ENCODE data around the gene CPNE6.

DNA sequence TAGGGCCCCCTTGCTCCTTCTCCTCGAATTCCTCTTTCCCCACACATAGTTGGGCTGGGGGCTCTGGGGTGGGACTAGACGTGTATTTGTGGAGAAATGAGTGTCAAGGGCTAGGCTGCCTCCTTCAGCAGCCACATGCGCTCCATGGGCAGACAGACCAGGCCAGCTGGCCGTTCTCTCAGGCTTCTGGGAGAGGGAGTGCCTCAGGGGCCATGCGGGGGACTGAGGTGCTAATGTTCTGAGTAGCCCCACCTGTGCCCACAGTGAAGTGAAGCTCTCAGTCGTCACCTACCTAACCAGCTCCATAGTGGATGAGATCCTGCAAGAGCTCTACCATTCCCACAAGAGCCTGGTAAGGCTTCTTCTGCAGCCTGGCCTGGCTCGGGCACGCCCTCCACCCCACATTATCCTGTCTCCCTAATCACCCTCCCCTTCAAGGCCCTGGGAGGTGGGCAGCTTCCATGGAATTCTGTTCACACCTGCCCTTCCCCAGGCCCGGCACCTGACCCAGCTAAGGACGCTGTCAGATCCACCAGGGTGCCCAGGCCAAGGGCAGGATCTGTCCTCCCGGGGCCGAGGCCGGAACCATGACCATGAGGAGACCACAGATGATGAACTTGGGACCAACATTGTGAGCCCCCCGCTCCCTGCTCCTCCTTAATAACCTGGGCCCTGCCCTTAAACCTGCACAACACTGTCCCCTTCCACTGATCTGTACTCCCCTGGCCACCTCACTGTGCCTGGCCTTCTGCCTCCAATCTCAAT is 9.0 kb upstream of the CPNE6 start:
- TF ChIP-seq POLR2AphosphoS5 (IDR thresholded peaks at IDR 0.05) (no peak), POLR2A (IDR thresholded peaks at IDR 0.05) (no peak), EP300 (IDR thresholded peaks at IDR 0.05) (no peak)
- TF ChIP-seq, protein P1, sequence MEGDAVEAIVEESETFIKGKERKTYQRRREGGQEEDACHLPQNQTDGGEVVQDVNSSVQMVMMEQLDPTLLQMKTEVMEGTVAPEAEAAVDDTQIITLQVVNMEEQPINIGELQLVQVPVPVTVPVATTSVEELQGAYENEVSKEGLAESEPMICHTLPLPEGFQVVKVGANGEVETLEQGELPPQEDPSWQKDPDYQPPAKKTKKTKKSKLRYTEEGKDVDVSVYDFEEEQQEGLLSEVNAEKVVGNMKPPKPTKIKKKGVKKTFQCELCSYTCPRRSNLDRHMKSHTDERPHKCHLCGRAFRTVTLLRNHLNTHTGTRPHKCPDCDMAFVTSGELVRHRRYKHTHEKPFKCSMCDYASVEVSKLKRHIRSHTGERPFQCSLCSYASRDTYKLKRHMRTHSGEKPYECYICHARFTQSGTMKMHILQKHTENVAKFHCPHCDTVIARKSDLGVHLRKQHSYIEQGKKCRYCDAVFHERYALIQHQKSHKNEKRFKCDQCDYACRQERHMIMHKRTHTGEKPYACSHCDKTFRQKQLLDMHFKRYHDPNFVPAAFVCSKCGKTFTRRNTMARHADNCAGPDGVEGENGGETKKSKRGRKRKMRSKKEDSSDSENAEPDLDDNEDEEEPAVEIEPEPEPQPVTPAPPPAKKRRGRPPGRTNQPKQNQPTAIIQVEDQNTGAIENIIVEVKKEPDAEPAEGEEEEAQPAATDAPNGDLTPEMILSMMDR (IDR thresholded peaks at IDR 0.05): no peak

All from suprapubic skin (tissue), 4 donors.